ENCODE measurements around the gene PPP2R3B.
"Not testable (repeated sequence)": the region's sequence is repeated elsewhere in the genome, so short reads cannot be mapped to it uniquely, and the experiment has no call there.

Gene PPP2R3B

GRCh38 chrX:425056-425455 is 38.3 kb upstream of the PPP2R3B start:
- TF ChIP-seq POLR2A (IDR thresholded peaks at IDR 0.05; ENCODE audit: extremely low read depth, insufficient read length): no peak
- TF ChIP-seq MYC (IDR thresholded peaks at IDR 0.05; ENCODE audit: low read depth, low read length): no peak
- no peak for TF ChIP-seq CTCF (IDR thresholded peaks at IDR 0.05; ENCODE audit: low read depth, low read length)
- TF ChIP-seq MAX (IDR thresholded peaks at IDR 0.05; ENCODE audit: low read depth, low read length): no peak
- H3K4me3 ChIP-seq (ENCODE audit: low read depth, low read length): no peak overlapping the region
- DNase-seq (ENCODE audit: low read depth): no peak

GRCh38 chrX:421646-422391 is 35.1 kb upstream of the PPP2R3B start:
- H3K4me3 ChIP-seq (ENCODE audit: low read depth, low read length): no peak overlapping the region
- no peak for DNase-seq (ENCODE audit: low read depth)
- TF ChIP-seq CTCF (IDR thresholded peaks at IDR 0.05; ENCODE audit: low read depth, low read length) (no peak), MYC (IDR thresholded peaks at IDR 0.05; ENCODE audit: low read depth, low read length) (no peak), MAX (IDR thresholded peaks at IDR 0.05; ENCODE audit: low read depth, low read length) (no peak), POLR2A (IDR thresholded peaks at IDR 0.05; ENCODE audit: extremely low read depth, insufficient read length) (no peak)

GRCh38 chrX:420496-421223 is 34.0 kb upstream of the PPP2R3B start:
- no peak overlapping the region for H3K4me3 ChIP-seq (ENCODE audit: low read depth, low read length)
- no peak for DNase-seq (ENCODE audit: low read depth)
- TF ChIP-seq CTCF (IDR thresholded peaks at IDR 0.05; ENCODE audit: low read depth, low read length) (no peak), MAX (IDR thresholded peaks at IDR 0.05; ENCODE audit: low read depth, low read length) (no peak), MYC (IDR thresholded peaks at IDR 0.05; ENCODE audit: low read depth, low read length) (no peak), POLR2A (IDR thresholded peaks at IDR 0.05; ENCODE audit: extremely low read depth, insufficient read length) (no peak)

- TF ChIP-seq MYC (IDR thresholded peaks at IDR 0.05; ENCODE audit: low read depth, low read length) (no peak), MAX (IDR thresholded peaks at IDR 0.05; ENCODE audit: low read depth, low read length) (no peak), CTCF (IDR thresholded peaks at IDR 0.05; ENCODE audit: low read depth, low read length) (no peak), POLR2A (IDR thresholded peaks at IDR 0.05; ENCODE audit: extremely low read depth, insufficient read length) (no peak)
- no peak for DNase-seq (ENCODE audit: low read depth)
- no peak overlapping the region for H3K4me3 ChIP-seq (ENCODE audit: low read depth, low read length)
These were observed 32.4 kb upstream of the PPP2R3B start for GRCh38 chrX:418927-419729.

GRCh38 chrX:415498-415897 is 28.8 kb upstream of the PPP2R3B start:
- H3K4me3 ChIP-seq (ENCODE audit: low read depth, low read length); DNase-seq (ENCODE audit: low read depth): not testable (repeated sequence)

All from NB4 (cell line).